Memory B cell (primary cell): Measurements from ENCODE around the gene PSG11.
"Not testable (repeated sequence)": the region's sequence is repeated elsewhere in the genome, so short reads cannot be mapped to it uniquely, and the experiment has no call there.

Experiments used
- ATAC-seq: fragments of 150-1000 bp; cut with Tn5 transposase; 2 replicates; pipeline ENCODE4 v1.10.0; 2021; ENCODE audit warnings: low read depth, mild to moderate bottlenecking, moderate library complexity
- DNase-seq, 2 donors: peaks; one replicate each; pipeline ENCODE4 v3.0.0; 2022; ENCODE audit warnings: low spot score in 2 of 2
- H3K27ac Mint-ChIP-seq: one replicate; pipeline ENCODE4 v1.8.0; 2022; ENCODE audit warnings: mild to moderate bottlenecking, moderate library complexity, mixed read lengths
- H3K27me3 Mint-ChIP-seq: one replicate; pipeline ENCODE4 v1.8.0; 2022; ENCODE audit warnings: mixed read lengths
- H3K36me3 Mint-ChIP-seq: one replicate; pipeline ENCODE4 v1.8.0; 2022; ENCODE audit warnings: mild to moderate bottlenecking, mixed read lengths
- H3K4me1 Mint-ChIP-seq: one replicate; pipeline ENCODE4 v1.8.0; 2022; ENCODE audit warnings: mixed read lengths
- H3K4me3 Mint-ChIP-seq: one replicate; pipeline ENCODE4 v1.8.0; 2022; ENCODE audit warnings: mild to moderate bottlenecking, moderate library complexity, mixed read lengths
- H3K9me3 Mint-ChIP-seq: one replicate; pipeline ENCODE4 v1.8.0; 2022; ENCODE audit warnings: mixed read lengths

The PSG11 gene

DNA sequence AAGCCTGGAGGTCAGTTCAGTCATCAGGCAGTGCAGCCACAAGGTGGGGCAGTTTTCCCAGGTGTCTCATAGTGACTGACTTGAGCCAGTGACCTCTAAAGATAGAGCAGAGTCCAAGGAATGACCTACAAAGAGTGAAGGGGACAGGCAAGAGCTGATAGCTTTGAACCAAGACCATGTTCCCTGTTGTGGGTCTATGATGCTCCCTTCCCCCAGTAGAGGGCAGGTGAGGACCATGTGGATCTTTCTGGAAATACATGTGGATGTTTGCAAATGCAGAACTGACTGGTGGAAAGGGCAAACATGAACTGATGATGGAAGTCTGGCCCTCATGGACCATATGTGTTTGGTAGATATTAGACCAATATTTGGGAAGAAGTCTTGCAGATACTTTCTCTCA, 6.7 kb downstream of the PSG11 start:
- H3K27ac Mint-ChIP-seq, H3K27me3 Mint-ChIP-seq, H3K9me3 Mint-ChIP-seq, H3K36me3 Mint-ChIP-seq, H3K4me1 Mint-ChIP-seq, H3K4me3 Mint-ChIP-seq, DNase-seq, ATAC-seq: not testable (repeated sequence)

DNA sequence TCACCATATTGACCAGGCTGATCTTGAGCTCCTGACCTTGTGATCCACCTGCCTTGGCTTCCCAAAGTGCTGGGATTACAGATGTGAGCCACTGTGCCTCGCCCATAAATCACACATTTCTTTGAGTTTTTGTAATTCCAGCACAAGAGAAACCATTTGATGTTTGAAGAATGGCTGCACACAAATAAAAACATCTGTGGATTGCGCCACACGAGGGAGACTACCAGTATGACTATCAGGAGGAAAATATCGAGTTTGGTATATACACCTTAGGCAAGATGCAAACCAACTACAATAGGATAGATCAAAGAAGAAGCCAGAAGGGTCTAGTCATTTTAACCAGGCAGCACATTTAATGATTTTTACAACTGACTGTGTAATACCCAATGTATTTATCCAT, 20.4 kb downstream of the PSG11 start:
- not testable (repeated sequence) for H3K4me1 Mint-ChIP-seq, ATAC-seq, H3K36me3 Mint-ChIP-seq, DNase-seq, H3K9me3 Mint-ChIP-seq, H3K27ac Mint-ChIP-seq, H3K27me3 Mint-ChIP-seq, H3K4me3 Mint-ChIP-seq

DNA sequence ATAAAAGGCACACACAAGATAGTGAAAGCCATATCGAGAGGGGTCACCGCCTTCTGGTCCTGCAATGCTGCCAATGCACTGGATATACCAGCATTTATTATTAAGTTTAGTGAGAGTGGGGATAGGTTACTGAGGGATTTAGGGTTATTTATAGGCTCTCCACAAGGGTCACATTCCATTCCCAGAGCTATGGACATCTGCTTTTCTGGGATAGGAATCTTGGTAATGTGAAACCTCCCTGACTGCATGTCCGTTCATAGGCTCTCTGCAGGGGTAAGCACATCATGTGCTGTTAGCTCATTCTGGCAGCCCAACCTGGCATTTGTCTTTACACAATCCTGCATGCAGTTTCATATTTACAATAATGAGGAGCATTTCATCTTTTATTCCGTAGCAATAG, 21.4 kb downstream of the PSG11 start:
- not testable (repeated sequence) for H3K9me3 Mint-ChIP-seq, H3K27ac Mint-ChIP-seq, H3K27me3 Mint-ChIP-seq, DNase-seq, H3K36me3 Mint-ChIP-seq, H3K4me3 Mint-ChIP-seq, ATAC-seq, H3K4me1 Mint-ChIP-seq

DNA sequence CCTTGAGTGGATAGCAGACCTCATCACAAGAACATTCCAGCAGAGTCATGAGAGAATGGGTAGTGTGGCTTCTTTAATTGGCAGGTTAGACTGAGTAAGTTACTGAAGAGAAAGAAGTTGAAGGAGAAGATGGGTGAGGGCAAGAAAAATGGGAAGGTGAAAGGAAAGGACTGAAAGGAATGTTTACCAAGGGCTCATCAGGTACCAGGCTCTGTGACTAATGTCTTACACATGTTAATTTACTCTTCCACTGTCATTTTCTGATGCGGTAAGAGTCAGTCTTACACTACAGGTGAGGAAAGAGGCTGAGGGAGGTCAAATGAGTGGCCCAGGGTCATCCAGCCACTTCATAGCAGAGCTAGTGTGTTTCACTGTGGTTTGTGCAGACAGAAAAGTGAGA, 22.6 kb downstream of the PSG11 start:
- not testable (repeated sequence) for ATAC-seq, H3K4me3 Mint-ChIP-seq, H3K36me3 Mint-ChIP-seq, H3K4me1 Mint-ChIP-seq, H3K27me3 Mint-ChIP-seq, H3K9me3 Mint-ChIP-seq, H3K27ac Mint-ChIP-seq, DNase-seq

DNA sequence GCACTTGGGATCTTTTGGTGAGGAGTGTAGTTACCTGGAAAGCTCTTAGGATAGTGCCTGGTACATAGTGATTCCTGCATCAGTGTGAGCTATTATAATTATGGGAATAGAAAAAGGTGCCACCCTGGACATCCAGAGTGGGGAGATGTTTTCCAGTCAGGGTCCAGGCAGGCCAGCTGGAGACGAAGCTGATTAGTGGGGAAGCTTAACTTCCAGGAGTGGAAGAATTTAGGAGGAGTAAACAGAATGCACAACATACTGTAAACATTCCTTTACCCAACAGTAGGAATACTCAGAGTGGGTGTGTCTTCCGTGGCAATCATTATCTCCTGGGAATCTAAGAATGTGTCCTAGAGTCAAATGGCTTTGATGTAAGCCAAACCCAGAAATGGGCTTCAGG, 23.3 kb downstream of the PSG11 start:
- not testable (repeated sequence) for H3K27me3 Mint-ChIP-seq, H3K4me1 Mint-ChIP-seq, DNase-seq, H3K9me3 Mint-ChIP-seq, H3K27ac Mint-ChIP-seq, ATAC-seq, H3K4me3 Mint-ChIP-seq, H3K36me3 Mint-ChIP-seq

DNA sequence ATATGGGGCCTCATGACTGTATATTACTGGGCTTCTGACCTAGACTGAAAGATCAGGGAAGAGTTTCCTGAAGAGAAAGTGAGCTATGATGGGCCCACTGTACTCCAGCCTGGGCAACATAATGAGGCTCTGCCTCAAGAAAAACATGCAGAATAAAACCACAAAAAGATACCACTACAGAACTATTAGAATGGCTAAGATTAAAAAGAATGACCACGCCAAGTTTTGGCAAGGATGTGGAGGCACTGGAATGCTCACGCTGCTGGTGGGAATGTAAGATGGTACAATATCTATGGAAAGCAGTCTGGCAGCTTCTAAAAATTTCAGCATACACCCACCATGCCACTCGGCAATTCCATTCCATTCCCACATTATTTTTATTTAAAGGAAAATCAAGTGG, 30.1 kb downstream of the PSG11 start:
- not testable (repeated sequence) for ATAC-seq

DNA sequence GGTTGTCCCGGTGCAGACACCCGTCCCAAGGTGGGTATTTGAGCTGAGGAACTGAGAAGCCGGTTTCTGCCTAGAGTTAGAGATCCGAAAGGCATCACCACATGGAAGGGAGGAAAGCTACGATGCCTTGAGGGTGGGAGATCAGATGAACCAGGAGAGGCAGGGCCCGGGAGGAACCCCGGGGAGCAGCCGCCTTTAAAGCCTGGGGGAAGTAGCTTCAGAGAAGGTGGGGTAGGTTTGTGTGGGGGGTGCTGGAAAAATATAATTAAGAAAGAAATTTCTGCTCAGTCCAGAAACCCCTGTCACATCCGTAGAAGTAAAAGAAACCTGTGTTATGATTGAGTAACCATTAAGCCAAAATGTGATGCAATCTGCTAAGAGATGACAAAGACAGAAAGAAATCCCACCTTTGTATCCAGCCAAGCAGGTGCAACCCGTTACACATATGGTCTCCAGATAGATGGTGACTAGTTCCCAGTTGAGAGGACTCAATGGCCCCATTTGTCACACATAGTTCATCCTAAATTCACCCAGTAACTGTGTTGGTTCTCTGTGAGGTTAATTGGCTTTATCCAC, 34.2 kb downstream of the PSG11 start:
- H3K4me3 Mint-ChIP-seq, H3K4me1 Mint-ChIP-seq, ATAC-seq, H3K36me3 Mint-ChIP-seq, H3K27ac Mint-ChIP-seq, H3K9me3 Mint-ChIP-seq, DNase-seq, H3K27me3 Mint-ChIP-seq: not testable (repeated sequence)

More for the DNA sequence above, 30.1 kb downstream of the PSG11 start:
- H3K36me3 Mint-ChIP-seq, H3K27me3 Mint-ChIP-seq, H3K4me1 Mint-ChIP-seq, DNase-seq, H3K9me3 Mint-ChIP-seq, H3K27ac Mint-ChIP-seq, H3K4me3 Mint-ChIP-seq: not testable (repeated sequence)

DNA sequence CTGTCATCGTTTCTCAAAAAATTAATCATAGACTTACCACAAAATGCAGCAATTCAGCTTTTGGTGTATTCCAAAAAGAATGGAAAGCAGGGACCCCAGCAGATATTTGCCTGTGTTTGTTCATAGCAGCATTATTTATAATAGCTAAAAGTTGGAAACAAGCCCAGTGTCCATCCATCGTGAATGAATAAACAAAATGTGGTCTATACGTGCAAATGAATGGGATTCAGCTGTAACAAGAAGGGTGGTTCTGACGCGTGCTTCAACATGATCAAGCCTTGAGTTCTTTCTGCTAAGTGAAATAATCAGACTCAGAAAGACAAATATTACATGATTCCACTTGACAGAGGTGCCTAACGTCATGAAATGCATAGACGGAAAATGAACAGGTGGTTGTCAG, 36.4 kb downstream of the PSG11 start:
- Mint-ChIP-seq H3K4me3 (no peak overlapping the region), H3K27ac (no peak overlapping the region), H3K27me3 (peaks cover 10% of the 10 kb centered on the region), H3K9me3 (peaks cover 6% of the 10 kb centered on the region), H3K4me1 (no peaks in the 10 kb centered on the region), H3K36me3 (no peaks in the 10 kb centered on the region)
- ATAC-seq (no peak), DNase-seq (no peak)

DNA sequence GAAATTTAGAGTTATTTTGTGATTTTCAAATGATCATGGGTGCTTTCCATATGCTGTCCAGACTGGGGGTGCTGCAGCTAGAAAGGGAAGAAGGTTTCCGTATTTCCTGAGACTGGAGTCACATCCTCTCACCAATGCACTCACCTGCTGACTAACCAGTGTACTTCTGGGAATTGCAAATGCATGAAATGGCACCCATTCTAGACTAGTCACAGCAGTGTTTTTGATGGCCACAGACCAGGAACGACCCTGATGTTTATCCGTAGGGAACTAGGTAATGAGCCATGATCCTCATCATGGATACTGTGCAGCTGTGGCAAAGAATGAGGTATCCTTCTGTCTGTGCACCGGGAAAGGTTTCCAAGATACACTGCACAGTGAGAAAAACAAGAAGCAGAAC, 37.1 kb downstream of the PSG11 start:
- H3K4me3 Mint-ChIP-seq, H3K27ac Mint-ChIP-seq, H3K36me3 Mint-ChIP-seq, ATAC-seq, DNase-seq, H3K4me1 Mint-ChIP-seq, H3K9me3 Mint-ChIP-seq, H3K27me3 Mint-ChIP-seq: not testable (repeated sequence)

DNA sequence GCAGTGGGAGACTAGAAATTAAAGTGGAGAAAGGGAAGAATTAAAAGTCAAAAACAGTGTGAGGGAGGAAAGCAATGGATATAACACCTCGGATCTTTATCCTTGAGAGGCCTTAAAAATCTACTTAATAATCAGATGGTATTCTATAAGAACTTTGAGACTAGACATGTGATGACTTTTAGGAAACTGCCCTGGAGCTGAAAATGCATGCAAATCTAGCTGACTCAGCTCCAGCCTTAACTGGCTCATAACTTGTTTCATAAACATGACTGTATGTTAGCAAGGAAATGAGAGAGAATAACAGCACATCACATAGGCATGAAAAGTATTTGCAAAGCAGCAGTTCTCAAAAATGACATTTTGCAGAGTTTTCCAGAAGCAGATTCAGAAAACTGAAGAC, 38.1 kb downstream of the PSG11 start:
- ATAC-seq, H3K4me1 Mint-ChIP-seq, H3K27ac Mint-ChIP-seq, H3K27me3 Mint-ChIP-seq, H3K9me3 Mint-ChIP-seq, H3K36me3 Mint-ChIP-seq, DNase-seq, H3K4me3 Mint-ChIP-seq: not testable (repeated sequence)

DNA sequence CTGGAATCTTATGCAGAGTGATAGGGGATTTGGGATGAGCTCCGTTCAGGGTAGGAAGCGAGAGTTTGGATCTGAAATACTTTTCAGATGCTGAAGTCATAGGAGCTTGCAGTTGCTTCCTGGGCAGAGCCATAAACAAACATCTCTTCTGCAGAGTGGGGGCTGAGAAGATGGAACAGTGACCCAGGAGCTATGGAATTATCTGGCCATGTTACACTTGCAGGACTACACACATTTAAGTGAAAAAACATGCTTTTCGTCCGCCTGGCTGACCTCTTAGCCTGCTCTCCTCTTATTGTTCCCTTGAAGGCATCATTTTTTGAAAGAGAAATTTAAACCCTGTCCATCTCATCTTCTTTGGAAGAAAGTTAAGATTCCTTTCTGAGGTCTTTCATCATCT, 40.7 kb downstream of the PSG11 start:
- H3K4me3 Mint-ChIP-seq = no peak overlapping the region
- peaks cover 11% of the 10 kb centered on the region for H3K9me3 Mint-ChIP-seq
- H3K27me3 Mint-ChIP-seq = peaks cover 7% of the 10 kb centered on the region
- H3K4me1 Mint-ChIP-seq = no peaks in the 10 kb centered on the region
- peaks cover 3% of the 10 kb centered on the region for H3K36me3 Mint-ChIP-seq
- DNase-seq (no peak), ATAC-seq (no peak)
- H3K27ac Mint-ChIP-seq = no peak overlapping the region

DNA sequence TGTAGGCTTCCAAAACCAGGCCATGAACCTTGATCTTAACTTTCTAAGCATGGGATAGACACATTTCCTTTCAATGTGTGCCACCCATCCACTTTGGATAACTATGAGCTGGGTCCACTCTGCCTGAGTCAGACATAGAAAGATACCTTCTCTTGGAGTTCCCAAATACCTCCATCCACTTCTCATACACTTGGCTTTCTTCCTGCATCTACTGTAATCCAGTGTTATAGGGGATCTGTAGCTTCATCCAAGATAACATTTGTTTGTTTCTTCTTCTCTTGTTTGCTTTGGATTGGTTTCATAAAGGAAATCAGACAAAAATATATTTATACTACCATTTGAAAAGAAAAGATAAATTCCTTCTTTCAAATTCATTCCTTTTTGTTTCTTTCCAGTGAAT, 44.2 kb downstream of the PSG11 start:
- not testable (repeated sequence) for H3K27me3 Mint-ChIP-seq, H3K36me3 Mint-ChIP-seq, ATAC-seq, DNase-seq, H3K27ac Mint-ChIP-seq, H3K4me3 Mint-ChIP-seq, H3K4me1 Mint-ChIP-seq
- peaks cover 15% of the 10 kb centered on the region for H3K9me3 Mint-ChIP-seq

DNA sequence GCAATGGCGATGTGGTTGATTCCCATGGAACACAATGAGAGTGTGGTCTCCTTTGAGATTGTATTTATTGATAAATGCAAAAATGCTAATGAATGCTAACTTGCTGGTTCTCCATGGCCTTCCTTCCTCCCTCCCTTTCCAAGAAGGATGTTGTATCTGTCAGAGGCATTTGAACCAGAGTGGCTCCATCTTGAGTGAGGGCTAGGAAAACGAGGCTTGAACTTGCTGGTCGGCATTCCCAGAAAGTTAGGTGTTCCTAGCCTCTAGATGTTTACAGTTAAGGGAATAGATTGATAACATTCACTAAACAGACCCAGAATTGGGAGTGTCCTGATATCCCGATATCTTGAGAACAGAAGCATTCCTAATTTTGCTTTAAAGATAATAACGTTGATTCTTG, 54.8 kb downstream of the PSG11 start:
- H3K9me3 Mint-ChIP-seq, DNase-seq, H3K4me1 Mint-ChIP-seq, ATAC-seq, H3K27ac Mint-ChIP-seq, H3K4me3 Mint-ChIP-seq, H3K36me3 Mint-ChIP-seq, H3K27me3 Mint-ChIP-seq: not testable (repeated sequence)

DNA sequence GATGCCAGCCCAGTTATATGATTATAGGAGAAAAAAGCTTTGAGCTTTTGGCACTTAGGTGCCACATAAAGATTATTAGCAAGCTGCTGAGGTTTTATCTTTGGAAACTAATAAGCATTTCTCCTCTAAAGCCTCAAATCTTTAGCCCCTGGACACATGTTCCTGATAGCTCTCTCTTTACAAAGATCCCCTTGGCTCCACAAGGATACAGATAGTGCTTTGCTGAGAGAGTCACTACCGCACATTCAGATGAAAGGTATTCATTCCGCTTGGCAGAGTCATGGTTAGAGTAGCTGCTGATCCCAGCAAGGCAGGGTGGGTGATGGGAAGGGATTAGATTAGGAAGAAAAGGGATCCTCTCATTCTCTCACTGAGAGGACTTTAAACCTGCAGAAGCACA, 61.1 kb downstream of the PSG11 start:
- Mint-ChIP-seq H3K4me3 (no peak overlapping the region), H3K36me3 (no peaks in the 10 kb centered on the region), H3K27ac (no peak overlapping the region), H3K27me3 (no peaks in the 10 kb centered on the region), H3K9me3 (peaks cover 1% of the 10 kb centered on the region), H3K4me1 (no peaks in the 10 kb centered on the region)
- no peak for ATAC-seq
- no peak for DNase-seq

DNA sequence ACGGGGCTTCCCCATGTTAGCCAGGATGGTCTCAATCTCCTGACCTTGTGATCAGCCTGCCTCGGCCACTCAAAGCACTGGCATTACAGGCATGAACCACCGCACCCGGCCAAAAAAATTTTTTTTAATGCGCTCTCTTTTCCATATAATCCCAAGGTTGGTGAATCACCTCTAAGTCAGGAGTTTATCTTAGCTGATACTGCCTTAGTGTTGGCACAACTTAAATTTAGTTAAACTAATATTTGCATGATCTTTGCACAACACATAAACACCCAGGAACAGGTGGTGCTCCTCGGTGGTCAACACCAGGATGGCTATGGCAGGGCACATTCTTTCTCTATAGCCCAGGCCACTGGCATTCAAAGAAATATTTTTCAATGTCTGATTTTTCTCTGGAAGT, 65.2 kb downstream of the PSG11 start:
- H3K4me1 Mint-ChIP-seq = no peaks in the 10 kb centered on the region
- H3K36me3 Mint-ChIP-seq = no peaks in the 10 kb centered on the region
- ATAC-seq = no peak

More for the DNA sequence above, 65.2 kb downstream of the PSG11 start:
- DNase-seq = no peak
- peaks cover 5% of the 10 kb centered on the region for H3K9me3 Mint-ChIP-seq
- no peak overlapping the region for H3K4me3 Mint-ChIP-seq
- no peaks in the 10 kb centered on the region for H3K27me3 Mint-ChIP-seq
- H3K27ac Mint-ChIP-seq = no peak overlapping the region
